ENCODE results near the gene SERPINA5. TPM values are rescaled to one million over a fixed set of nuclear protein-coding genes. Genes with fewer than 3 reads are reported as not detected.
A peak's percentile ranks its signal among the peaks of the same experiment; 100 is the strongest.

SERPINA5 gene
- total RNA-seq, 4 donors from 2014 or later = 0.32 to 37.6 (median 1.5) TPM; not detected in 1

GRCh38 chr14:94612174-94612573 is 30.9 kb downstream of the SERPINA5 start, which contains the start of gene SERPINA3:
Gene SERPINA3, plus strand, starts transcription at chr14:94612391. Its CDS starts 2,051 bp downstream, at chr14:94614442.
- Histone ChIP-seq H3K27ac (peak within 1 kb of the TSS; percentile 37 to 66 (median 46)), H3K9me3 (peaks cover 0 to under 1% of the 10 kb centered on the region in 2 donors), H3K4me3 (no peak within 1 kb of the TSS), H3K36me3 (no peaks in the 10 kb centered on the region), H3K27me3 (no peaks in the 10 kb centered on the region), H3K4me1 (no peaks in the 10 kb centered on the region)
- no peak for TF ChIP-seq EP300 (IDR thresholded peaks at IDR 0.05; ENCODE audit: low read depth)
- TF ChIP-seq POLR2A (IDR thresholded peaks at IDR 0.05) = no peak
- peak; percentile 8 to 42 (median 25) for TF ChIP-seq POLR2AphosphoS5 (IDR thresholded peaks at IDR 0.05)
- intact Hi-C loops (cut with DNase I; ENCODE audit: low total_unique reads) = no loop called here
- 63 to 73% methylated on average over 3 to 4 of the region's 4 CpGs for WGBS, 2 donors (ENCODE audit: low coverage in 1 of 2)
- in situ Hi-C loops (cut with MboI; ENCODE audit: low pct_ligation_motif_present in 1 of 4, low pct_unique_long_range_greater_than_20kb in 1 of 4, low sequenced_read_pairs in 3 of 4) = no loop called here
- no peak for DNase-seq

GRCh38 chr14:94612580-94613554 is 31.6 kb downstream of the SERPINA5 start:
- DNase-seq = no peak
- H3K9me3 ChIP-seq = peaks cover 7 to 8% of the 10 kb centered on the region in 2 donors
- H3K36me3 ChIP-seq = no peaks in the 10 kb centered on the region
- H3K27me3 ChIP-seq = no peaks in the 10 kb centered on the region
- no peak overlapping the region for H3K4me3 ChIP-seq
- in situ Hi-C loops (cut with MboI; ENCODE audit: low pct_ligation_motif_present in 1 of 4, low pct_unique_long_range_greater_than_20kb in 1 of 4, low sequenced_read_pairs in 3 of 4) (no loop called here), intact Hi-C loops (cut with DNase I; ENCODE audit: low total_unique reads) (no loop called here)
- H3K4me1 ChIP-seq = no peaks in the 10 kb centered on the region
- 69% methylated on average over 9 of the region's 9 CpGs; no CpG with 5 or more reads in 1 of the 2 donors for WGBS, 2 donors (ENCODE audit: low coverage in 1 of 2)
- TF ChIP-seq EP300 (IDR thresholded peaks at IDR 0.05; ENCODE audit: low read depth) = no peak
- H3K27ac ChIP-seq = peak overlapping the region; percentile 37 to 66 (median 46)

GRCh38 chr14:94613720-94614644 is 32.8 kb downstream of the SERPINA5 start:
- WGBS, 2 donors (ENCODE audit: low coverage in 1 of 2) = 74 to 81% methylated on average over 11 to 20 of the region's 20 CpGs
- in situ Hi-C loops (cut with MboI; ENCODE audit: low pct_ligation_motif_present in 1 of 4, low pct_unique_long_range_greater_than_20kb in 1 of 4, low sequenced_read_pairs in 3 of 4) = no loop called here
- peak overlapping the region in 1 of 4 donors; percentile 66 for H3K27ac ChIP-seq
- no peak for DNase-seq
- H3K9me3 ChIP-seq = peaks cover 12 to 16% of the 10 kb centered on the region in 2 donors
- intact Hi-C loops (cut with DNase I; ENCODE audit: low total_unique reads) = no loop called here
- no peaks in the 10 kb centered on the region for H3K4me1 ChIP-seq
- no peak for TF ChIP-seq CTCF (IDR thresholded peaks at IDR 0.05)
- TF ChIP-seq POLR2A (IDR thresholded peaks at IDR 0.05) = no peak
- no peak for TF ChIP-seq POLR2AphosphoS5 (IDR thresholded peaks at IDR 0.05)
- TF ChIP-seq EP300 (IDR thresholded peaks at IDR 0.05; ENCODE audit: low read depth) = no peak
- no peaks in the 10 kb centered on the region for H3K36me3 ChIP-seq
- no peaks in the 10 kb centered on the region for H3K27me3 ChIP-seq
- no peak overlapping the region for H3K4me3 ChIP-seq

GRCh38 chr14:94614802-94615201 is 33.6 kb downstream of the SERPINA5 start:
- Histone ChIP-seq H3K9me3 (peaks cover 12 to 21% of the 10 kb centered on the region in 2 donors), H3K27me3 (no peaks in the 10 kb centered on the region), H3K4me3 (no peak overlapping the region), H3K36me3 (no peaks in the 10 kb centered on the region), H3K4me1 (no peaks in the 10 kb centered on the region), H3K27ac (no peak overlapping the region)
- in situ Hi-C loops (cut with MboI; ENCODE audit: low pct_ligation_motif_present in 1 of 4, low pct_unique_long_range_greater_than_20kb in 1 of 4, low sequenced_read_pairs in 3 of 4) (no loop called here), intact Hi-C loops (cut with DNase I; ENCODE audit: low total_unique reads) (no loop called here)
- DNase-seq = no peak
- TF ChIP-seq POLR2AphosphoS5 (IDR thresholded peaks at IDR 0.05) (no peak), POLR2A (IDR thresholded peaks at IDR 0.05) (no peak), EP300 (IDR thresholded peaks at IDR 0.05; ENCODE audit: low read depth) (no peak), CTCF (IDR thresholded peaks at IDR 0.05) (no peak)
- WGBS, 2 donors (ENCODE audit: low coverage in 1 of 2) = 87% methylated on average over 7 of the region's 7 CpGs; no CpG with 5 or more reads in 1 of the 2 donors
